ENCODE measurements around the gene ACTN1. TPM values are rescaled to one million over a fixed set of nuclear protein-coding genes. Genes with fewer than 3 reads are reported as not detected.

Gene ACTN1
- polyA plus RNA-seq, 3 donors: 41.4 to 75.0 (median 69.4) TPM

DNA sequence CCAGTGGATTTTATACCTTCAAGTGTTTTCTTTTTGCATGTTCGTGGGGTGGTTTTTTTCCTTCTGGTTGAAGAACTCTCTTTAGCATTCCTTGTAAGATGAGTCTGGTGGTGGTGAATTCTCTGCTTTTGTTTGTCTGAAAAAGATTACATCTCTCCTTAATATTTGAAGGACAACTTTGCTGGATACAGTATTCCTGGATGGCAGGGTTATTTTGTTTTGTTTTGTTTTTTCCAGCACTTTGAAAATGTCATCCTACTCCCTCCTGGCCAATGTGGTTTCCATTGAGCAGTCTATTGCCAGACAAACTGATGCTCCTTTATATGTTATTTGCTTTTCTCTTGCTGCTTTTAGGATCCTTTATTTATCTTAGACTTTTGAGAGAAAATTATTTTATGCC is 143.0 kb downstream of the ACTN1 start:
- H3K9me3 ChIP-seq (replicated peaks in 1 of 2; ENCODE audit: control insufficient read depth in 1 of 2, insufficient read depth in 1 of 2, low read length in 2 of 2): peaks cover 9 to 11% of the 10 kb centered on the region in 2 donors
- H3K36me3 Mint-ChIP-seq: peaks cover 3 to 19% of the 10 kb centered on the region in 2 donors
- no peak overlapping the region for H3K27ac Mint-ChIP-seq
- no peaks in the 10 kb centered on the region for H3K27me3 ChIP-seq (ENCODE audit: control insufficient read depth in 2 of 2, insufficient read depth in 2 of 2, low read length in 2 of 2)
- H3K4me1 Mint-ChIP-seq: no peaks in the 10 kb centered on the region
- no peak overlapping the region for H3K9ac ChIP-seq (ENCODE audit: insufficient read depth, low read length, poor library complexity, severe bottlenecking)
- no peaks in the 10 kb centered on the region for H3K36me3 ChIP-seq (replicated peaks in 1 of 2; ENCODE audit: control insufficient read depth in 1 of 2, insufficient read depth in 2 of 2, low read length in 2 of 2)
- peaks cover 0 to 2% of the 10 kb centered on the region in 2 donors for H3K4me1 ChIP-seq (ENCODE audit: control insufficient read depth in 1 of 2, insufficient read depth in 2 of 2, low read length in 2 of 2)
- peaks cover 1 to 2% (median 1%) of the 10 kb centered on the region in 3 donors for H3K27me3 Mint-ChIP-seq (ENCODE audit: low read depth in 3 of 3)
- H3K27ac ChIP-seq (ENCODE audit: low read depth in 1 of 2, low read length in 2 of 2): no peak overlapping the region
- no peaks in the 10 kb centered on the region for H4K20me1 ChIP-seq (ENCODE audit: insufficient read depth, low read length)
- H3K9me3 Mint-ChIP-seq: peaks cover 19 to 31% (median 24%) of the 10 kb centered on the region in 7 donors
- intact Hi-C loops (cut with micrococcal nuclease): no loop called here
- DNase-seq: no peak
- H3K4me3 ChIP-seq (replicated peaks in 1 of 3; ENCODE audit: low read depth in 2 of 3, low read length in 3 of 3): no peak overlapping the region
- H3K4me2 ChIP-seq (replicated peaks; ENCODE audit: extremely low read depth, low read length, poor library complexity, severe bottlenecking): no peak overlapping the region
- WGBS (ENCODE audit: insufficient coverage): no CpG with 5 or more reads among the region's 1 CpG
- H3K79me2 ChIP-seq (ENCODE audit: insufficient read depth, low read length): no peaks in the 10 kb centered on the region
- no peak overlapping the region for H3K4me3 Mint-ChIP-seq
- TF ChIP-seq, protein P1, sequence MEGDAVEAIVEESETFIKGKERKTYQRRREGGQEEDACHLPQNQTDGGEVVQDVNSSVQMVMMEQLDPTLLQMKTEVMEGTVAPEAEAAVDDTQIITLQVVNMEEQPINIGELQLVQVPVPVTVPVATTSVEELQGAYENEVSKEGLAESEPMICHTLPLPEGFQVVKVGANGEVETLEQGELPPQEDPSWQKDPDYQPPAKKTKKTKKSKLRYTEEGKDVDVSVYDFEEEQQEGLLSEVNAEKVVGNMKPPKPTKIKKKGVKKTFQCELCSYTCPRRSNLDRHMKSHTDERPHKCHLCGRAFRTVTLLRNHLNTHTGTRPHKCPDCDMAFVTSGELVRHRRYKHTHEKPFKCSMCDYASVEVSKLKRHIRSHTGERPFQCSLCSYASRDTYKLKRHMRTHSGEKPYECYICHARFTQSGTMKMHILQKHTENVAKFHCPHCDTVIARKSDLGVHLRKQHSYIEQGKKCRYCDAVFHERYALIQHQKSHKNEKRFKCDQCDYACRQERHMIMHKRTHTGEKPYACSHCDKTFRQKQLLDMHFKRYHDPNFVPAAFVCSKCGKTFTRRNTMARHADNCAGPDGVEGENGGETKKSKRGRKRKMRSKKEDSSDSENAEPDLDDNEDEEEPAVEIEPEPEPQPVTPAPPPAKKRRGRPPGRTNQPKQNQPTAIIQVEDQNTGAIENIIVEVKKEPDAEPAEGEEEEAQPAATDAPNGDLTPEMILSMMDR (IDR thresholded peaks at IDR 0.05): no peak
- H2AFZ ChIP-seq (ENCODE audit: insufficient read depth, low read depth, low read length, poor library complexity, severe bottlenecking): no peak overlapping the region

DNA sequence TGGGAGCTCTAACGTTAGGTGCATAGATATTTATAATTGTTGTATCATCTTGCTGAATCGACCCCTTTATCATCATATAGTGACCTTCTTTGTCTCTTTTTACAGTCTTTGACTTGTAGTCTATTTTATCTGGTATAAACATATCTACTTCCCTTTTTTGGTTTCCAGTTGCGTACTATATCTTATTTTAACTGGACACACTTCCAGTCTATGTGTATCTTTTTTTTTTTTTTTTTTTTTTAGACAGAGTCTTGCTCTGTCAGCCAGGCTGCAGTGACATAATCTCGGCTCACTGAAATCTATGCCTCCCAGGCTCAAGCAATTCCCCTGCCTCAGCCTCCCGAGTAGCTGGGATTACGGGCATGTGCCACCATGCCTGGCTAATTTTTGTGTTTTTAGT is 144.3 kb downstream of the ACTN1 start:
- no peaks in the 10 kb centered on the region for H3K27me3 ChIP-seq (ENCODE audit: control insufficient read depth in 2 of 2, insufficient read depth in 2 of 2, low read length in 2 of 2)
- no peaks in the 10 kb centered on the region for H3K79me2 ChIP-seq (ENCODE audit: insufficient read depth, low read length)
- H3K36me3 ChIP-seq (replicated peaks in 1 of 2; ENCODE audit: control insufficient read depth in 1 of 2, insufficient read depth in 2 of 2, low read length in 2 of 2): no peaks in the 10 kb centered on the region
- TF ChIP-seq, protein P1 (IDR thresholded peaks at IDR 0.05): no peak
- no CpG with 5 or more reads among the region's 6 CpGs for WGBS (ENCODE audit: insufficient coverage)
- no peaks in the 10 kb centered on the region for H4K20me1 ChIP-seq (ENCODE audit: insufficient read depth, low read length)
- peaks cover 9 to 11% of the 10 kb centered on the region in 2 donors for H3K9me3 ChIP-seq (replicated peaks in 1 of 2; ENCODE audit: control insufficient read depth in 1 of 2, insufficient read depth in 1 of 2, low read length in 2 of 2)
- H3K27ac Mint-ChIP-seq: no peak overlapping the region
- no peak for DNase-seq
- intact Hi-C loops (cut with micrococcal nuclease): no loop called here
- no peak overlapping the region for H3K4me2 ChIP-seq (replicated peaks; ENCODE audit: extremely low read depth, low read length, poor library complexity, severe bottlenecking)
- no peak overlapping the region for H3K27ac ChIP-seq (ENCODE audit: low read depth in 1 of 2, low read length in 2 of 2)
- peaks cover 21 to 33% (median 25%) of the 10 kb centered on the region in 7 donors for H3K9me3 Mint-ChIP-seq
- H3K27me3 Mint-ChIP-seq (ENCODE audit: low read depth in 3 of 3): peaks cover 2 to 3% (median 2%) of the 10 kb centered on the region in 3 donors
- no peak overlapping the region for H3K9ac ChIP-seq (ENCODE audit: insufficient read depth, low read length, poor library complexity, severe bottlenecking)
- peaks cover 3 to 19% of the 10 kb centered on the region in 2 donors for H3K36me3 Mint-ChIP-seq
- H3K4me1 Mint-ChIP-seq: no peaks in the 10 kb centered on the region
- H2AFZ ChIP-seq (ENCODE audit: insufficient read depth, low read depth, low read length, poor library complexity, severe bottlenecking): no peak overlapping the region
- H3K4me1 ChIP-seq (ENCODE audit: control insufficient read depth in 1 of 2, insufficient read depth in 2 of 2, low read length in 2 of 2): peaks cover 0 to 2% of the 10 kb centered on the region in 2 donors
- no peak overlapping the region for H3K4me3 ChIP-seq (replicated peaks in 1 of 3; ENCODE audit: low read depth in 2 of 3, low read length in 3 of 3)
- H3K4me3 Mint-ChIP-seq: no peak overlapping the region

Measured in CD14-positive monocyte (primary cell).